Activated CD4-positive, CD25-positive, alpha-beta regulatory T cell treated with anti-CD3 and anti-CD28 coated beads, Interleukin-2, amount 50 U/mL, for 24 hours (primary cell): ENCODE data around the gene ANKFY1.
A peak's percentile ranks its signal among the peaks of the same experiment; 100 is the strongest.
"Not testable (repeated sequence)": the region's sequence is repeated elsewhere in the genome, so short reads cannot be mapped to it uniquely, and the experiment has no call there.

Experiments
- ATAC-seq, 2 donors: fragments of 150-1000 bp; cut with Tn5 transposase; one replicate each; pipeline ENCODE4 v1.10.0; 2021; ENCODE audit warnings: mild to moderate bottlenecking in 1 of 2, moderate library complexity in 1 of 2

Gene ANKFY1

DNA sequence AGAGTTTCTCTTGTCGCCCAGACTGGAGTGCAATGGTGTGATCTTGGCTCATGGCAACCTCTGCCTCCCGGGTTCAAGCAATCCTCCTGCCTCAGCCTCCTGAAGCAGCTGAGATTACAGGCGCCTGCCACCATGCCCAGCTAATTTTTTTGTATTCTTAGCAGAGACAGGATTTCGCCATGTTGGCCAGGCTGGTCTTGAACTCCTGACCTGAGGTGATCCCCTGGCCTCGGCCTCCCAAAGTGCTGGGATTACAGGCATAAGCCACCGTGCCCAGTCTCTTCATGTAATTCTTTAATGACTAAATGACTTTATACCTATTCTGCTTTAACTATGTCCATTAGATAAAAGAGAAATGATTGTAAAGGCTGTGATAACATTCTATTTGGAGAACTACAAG lies 8.5 kb downstream of the ANKFY1 start:
- ATAC-seq = not testable (repeated sequence)

DNA sequence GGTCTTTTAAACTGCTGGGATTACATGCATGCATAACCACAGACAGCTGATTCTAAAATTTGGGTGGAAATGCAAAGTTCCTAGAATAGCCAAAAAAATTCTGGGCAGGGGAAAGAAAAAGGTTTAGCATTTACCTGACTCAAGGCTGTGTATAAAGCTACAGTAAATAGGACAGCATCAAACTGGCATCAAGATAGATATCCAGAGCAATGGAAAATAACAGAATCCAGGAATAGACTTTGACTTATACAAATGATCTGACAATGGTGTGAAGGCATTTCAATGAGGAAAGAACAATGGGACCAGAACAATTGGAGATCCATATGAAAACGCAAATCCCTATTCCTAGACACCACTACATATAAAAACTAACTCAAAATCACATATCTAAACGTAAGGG lies 12.9 kb downstream of the ANKFY1 start:
- ATAC-seq = no peak

DNA sequence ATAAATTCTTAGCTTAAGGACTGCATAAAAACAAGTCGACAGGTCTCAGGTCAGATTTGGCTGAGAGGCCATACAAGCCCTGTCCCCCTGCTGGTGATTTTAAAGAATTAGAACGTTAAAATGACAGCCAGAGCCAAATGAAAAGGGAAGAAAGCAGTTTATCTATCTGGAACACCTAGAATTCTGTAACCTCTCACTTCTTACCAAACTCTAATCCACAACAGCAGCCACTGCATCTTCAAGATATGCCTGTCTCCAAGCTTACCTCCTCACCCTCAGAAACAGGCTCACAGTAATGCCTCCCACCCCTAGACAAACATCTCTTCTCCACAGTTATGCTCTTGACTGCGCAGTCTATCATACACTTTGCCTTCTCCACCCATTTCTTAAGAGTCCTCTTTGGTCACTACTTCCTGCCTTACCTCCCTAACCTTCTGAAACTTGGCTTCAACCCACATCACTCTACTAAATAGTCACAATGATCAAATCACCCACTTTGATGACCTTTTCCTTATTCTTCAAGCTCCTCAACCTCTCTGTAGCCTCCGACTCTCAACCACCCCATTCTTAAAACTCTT lies 14.2 kb downstream of the ANKFY1 start:
- no peak for ATAC-seq

DNA sequence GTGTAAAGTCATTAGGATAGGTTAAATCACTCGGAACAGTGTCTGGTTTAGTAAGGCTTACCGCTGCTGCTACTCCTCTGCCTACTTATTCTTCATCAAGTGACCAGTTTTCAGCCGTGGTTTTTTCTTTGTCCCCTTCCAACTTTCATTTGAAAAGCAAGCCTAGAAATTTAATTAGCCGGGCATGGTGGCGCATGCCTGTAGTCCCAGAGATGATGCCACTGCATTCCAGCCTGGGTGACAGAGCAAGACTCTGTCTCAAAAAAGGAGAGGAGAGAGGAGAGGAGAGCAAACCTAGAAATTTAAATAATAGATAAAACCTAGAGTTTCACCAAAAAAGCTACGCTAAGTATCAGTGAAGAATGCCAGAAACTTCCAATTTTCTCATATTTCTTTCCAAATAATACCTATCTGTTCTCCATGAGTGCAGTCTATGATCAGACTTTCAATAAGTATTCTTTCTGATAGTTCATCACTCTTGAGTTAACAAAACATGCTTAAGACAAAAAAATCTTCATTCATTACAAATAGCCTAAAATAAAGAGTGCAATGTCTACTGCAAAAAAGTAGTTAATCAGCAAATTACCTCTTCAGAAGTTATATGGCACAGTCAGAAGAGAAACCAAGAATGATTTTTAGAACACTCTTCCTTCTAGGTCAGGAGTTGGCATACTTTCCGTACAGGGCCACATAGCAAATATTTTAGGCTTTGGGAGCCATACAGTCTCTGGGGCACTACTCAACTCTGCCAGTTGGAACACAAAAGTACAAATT lies 15.1 kb downstream of the ANKFY1 start:
- no peak for ATAC-seq

DNA sequence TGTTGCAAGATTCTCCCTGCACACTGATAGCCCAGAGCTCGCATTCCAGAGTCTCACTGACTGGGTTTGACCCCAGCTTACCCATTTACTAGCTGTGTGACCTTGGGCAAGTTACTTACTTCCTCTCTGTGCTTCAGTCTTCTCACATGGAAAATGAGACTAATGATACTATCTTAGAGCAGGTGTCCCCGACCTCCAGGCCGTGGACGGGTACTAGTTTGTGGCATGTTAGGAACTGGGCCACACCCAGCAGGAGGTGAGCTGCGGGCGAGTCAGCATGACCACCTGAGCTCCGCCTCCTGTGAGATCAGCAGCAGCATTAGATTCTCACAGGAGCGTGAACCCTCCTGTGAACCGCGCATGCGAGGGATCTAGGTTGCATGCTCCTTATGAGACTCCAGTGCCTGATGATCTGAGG lies 15.8 kb downstream of the ANKFY1 start:
- peak in 1 of 2 donors; percentile 43 for ATAC-seq

DNA sequence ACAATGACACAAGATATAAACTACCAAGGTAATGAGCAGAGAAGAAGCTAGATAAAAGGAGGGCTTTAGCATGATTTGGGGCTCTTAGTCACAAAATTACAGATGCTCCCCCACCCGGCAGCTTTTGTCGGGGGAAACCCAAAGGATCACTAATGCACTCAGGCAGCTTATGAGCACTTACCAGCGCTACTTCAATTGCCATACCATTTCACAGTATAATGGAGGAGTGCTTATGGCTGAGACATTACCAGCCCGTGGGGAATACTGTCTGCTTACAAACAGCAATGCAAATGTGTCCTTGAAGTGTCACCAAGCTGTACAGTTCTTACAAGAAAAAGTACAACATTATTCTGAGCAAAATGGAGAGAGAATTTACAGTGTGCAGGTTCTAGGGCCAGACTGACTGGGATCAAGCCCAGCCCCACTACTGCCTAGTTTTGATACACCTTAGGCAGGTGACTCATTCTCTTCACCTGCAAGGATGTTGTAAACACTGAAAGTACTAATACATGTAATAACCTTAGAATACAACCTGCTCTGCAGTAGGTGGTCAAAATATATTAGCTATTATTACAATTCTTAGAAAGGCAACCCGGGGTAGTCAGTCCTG lies 16.3 kb downstream of the ANKFY1 start:
- no peak for ATAC-seq

DNA sequence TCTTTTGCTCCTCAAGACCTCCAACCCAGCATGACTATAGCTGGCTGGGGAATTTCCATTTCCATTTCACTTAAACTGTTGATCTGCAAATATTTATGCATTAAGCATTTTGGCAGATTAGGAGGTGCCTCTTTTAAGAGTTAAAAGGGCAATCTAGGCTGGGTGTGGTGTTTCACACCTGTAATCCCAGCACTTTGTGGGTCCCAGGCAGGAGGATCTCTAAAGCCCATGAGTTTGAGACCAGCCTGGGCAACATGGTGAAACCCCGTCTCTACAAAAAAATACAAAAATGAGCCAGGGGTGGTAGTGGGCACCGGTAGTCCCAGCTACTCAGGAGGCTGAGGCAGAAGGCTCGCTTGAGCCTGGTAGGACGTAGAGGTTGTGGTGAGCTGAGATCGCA lies 17.1 kb downstream of the ANKFY1 start:
- no peak for ATAC-seq

DNA sequence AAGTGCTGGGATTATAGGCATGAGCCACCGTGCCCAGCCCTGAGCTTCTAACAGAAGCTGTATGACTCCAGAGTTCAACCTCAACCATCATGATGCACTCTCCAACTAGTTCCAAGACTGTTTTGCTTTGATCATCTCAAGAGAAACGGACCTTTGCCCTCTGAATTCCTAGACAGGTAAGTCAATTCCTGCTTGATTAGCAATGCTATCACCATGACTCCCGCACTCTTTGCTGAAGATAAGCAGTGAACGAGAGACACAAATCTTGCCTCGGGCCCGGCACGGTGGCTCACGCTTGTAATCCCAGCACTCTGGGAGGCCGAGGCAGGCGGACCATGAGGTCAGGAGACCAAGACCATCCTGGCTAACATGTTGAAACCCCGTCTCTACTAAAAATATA lies 22.2 kb downstream of the ANKFY1 start:
- no peak for ATAC-seq

DNA sequence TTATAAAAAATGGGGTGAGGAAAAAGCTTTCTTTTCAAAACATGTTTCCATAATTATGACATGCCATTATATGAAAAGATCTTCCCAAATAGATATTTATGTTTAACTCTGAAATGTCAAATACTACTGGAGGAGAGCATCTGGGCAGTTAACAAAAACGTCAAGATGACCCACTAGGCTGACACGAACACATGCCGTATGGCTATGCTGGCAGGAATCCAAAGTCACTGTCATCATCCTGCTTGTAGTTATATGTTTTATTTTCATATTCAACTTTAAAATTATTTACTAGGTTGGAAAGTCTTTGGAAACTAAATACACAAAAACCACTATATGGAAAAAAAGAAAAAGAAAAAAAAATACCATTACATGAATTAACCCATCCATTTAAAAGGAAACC lies 27.3 kb downstream of the ANKFY1 start:
- no peak for ATAC-seq

DNA sequence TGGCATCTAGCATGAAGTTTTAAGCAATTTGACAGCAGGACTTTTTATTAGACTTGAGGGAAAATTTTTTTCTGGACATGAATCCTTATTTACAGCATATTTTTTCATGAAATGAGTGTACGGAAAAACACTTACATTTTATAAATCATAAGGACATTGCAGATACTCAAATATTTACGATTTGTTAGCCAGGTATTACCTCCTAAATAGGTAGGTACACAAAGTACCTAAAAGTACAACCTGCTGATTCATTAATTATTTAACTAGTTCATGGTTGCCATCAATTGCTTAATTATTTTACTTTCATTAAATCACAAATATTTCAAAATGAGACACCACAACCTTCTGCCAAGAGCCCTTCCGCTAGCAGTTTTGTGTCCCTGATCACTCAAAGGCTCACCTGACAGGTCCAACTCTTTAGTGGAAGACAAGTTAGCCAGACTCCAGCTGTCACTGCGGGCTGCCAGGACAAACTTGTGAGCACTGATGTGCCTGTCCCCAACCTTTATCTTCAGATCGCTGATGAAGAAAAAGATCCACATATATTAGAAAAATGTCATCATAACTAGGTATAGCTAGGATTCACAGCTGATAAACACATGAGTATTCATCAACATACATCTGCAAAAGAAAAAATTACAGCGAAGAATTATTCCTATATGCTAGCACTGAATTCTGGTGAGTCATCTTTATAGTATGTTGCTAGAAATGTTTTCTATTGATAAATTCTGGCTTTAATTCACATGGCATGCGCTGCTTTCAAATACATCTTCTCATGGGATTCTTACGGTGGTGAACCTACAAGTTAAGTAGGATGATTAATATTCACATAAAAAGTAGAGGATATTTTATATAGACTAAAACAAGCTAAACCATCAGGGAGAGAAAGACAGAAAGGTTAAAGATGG lies 28.2 kb downstream of the ANKFY1 start:
- ATAC-seq = no peak

DNA sequence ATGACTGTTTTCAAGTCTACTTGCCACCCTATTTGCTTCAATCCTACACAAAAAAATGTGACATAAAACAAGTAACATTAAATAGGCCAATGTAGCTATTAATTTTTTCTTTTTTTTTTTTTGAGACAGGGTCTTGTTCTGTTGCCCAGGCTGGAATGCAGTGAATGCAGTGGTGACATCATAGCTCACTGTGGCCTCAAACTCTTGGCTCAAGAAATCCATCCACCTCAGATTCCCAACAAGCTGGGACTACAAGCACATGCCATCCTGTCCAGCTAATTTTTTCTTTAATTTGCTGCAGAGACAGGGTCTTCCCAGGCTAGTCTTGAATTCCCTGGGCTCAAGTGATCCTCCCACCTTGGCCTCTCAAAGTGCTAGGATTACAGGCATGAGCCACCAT lies 29.4 kb downstream of the ANKFY1 start:
- ATAC-seq = no peak

DNA sequence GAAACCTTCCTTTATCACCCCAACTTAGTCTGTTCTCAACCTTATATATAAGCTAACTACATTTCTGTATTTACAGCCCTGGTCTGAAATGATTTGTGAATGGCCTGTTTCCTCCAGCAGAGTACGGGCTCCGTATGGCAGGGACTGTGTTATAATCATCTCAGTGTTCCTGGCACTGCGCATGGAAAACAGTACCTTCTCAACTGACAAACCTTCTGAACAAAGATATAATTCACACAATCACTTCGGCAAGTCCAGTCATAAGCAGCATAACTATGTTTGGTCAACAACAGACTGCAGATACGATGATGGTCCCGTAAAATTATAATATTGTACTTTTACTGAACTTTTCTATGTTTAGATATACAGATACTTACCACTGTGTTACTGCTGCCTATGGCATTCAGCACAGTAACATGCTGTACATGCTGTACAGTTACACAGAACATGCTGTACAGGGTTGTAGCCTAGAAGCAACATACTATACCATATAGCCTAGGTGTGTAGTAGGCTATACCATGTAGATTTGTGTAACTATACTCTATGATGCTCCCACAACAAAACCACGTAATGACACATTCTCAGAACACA lies 30.0 kb downstream of the ANKFY1 start:
- ATAC-seq = no peak

DNA sequence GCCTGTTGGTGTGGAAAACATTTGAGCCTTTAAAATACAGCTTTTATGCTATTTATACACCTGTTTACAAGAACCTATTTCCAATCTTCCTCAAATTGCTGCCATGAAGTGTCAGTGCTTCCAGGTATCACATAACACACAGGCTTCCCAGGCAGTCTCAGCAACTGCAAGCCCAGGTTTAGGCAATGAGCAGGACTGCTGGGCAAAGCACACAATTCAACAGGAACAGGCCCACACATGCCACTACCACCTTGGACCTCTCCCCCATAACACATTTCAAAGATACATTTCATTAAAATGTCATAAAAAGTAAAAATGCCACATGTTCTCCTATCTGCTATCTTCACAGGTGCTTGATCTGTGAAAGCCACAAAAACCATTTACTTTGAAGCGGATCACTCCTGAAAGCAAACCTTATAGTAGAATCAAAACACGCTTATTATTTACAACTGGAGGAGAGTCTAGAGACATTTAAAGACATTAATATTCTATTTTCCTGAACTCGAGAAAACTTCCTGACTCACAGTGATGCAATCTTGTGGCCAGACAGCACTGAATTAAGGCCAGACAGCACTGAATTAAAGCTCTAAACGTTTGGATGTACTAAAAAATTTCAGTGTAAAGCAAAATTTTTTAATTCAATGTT lies 31.5 kb downstream of the ANKFY1 start:
- peak in 1 of 2 donors; percentile 25 for ATAC-seq

DNA sequence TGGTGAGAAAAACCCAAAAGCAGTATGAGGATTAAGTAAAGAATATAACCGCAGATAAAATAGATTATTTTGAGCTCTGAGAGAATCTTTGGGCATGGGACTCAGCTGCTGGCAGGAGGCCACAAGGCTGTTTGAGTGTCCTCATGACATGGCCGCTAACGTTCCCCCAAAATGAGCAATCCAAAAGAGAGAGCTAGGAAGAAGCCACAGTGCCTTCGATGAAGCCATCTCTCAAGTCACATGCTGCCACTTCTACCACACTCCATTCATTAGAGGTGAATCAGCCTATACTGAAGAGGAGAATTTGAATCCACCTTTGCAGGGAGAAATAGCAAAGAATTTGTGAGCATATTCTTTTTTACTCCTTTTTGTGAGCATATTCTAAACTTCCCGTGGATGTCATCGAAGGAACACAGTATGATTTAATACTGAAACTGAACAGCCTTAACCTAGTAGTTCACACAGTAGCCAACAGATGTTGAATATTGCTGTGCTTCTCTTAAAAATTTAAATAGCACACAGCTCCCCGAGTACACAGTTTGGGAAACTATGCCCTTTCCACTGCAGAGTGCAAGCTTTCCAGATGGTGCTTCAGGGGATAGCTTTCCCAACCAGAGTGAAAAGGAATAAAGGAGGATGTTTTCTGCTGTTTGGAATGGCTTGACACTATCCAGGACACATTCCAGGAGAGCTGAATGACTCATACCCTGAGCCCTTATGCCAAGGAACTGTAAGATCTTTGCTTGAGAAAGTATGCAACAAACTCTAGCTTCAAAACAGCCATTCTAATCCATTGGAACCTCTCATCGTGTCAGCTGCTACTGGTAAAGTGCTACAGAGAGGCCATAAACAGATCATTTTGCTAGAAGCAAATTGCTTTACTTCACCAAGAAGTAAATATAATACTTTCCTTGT lies 33.9 kb downstream of the ANKFY1 start:
- ATAC-seq = no peak

DNA sequence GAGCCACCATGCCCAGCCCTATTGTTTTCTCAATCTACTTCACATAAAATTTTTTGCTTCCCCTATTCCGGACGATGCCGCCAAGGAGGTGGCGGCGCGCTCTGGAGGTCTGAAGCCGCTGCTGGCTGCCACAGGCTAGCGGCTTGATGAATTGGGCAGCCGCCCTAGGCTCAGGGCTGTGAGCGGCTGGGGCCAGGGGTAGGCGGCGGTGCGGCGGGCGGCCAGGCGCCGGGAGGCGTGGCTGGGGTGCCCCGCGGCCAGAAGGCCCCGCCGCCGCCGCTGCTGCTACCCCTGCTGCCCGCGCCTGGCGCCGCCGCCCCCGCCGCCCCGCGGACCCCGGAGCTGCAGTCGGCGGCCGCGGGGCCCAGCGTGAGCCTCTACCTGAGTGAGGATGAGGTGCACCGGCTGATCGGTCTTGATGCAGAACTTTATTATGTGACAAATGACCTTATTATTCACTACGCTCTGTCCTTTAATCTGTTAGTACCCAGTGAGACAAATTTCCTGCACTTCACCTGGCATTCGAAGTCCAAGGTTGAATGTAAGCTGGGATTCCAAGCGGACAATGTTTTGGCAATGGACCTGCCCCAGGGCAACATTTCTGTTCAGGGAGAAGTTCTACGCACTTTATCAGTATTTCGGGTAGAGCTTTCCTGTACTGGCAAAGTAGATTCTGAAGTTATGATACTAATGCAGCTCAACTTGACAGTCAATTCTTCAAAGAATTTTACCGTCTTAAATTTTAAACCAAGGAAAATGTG lies 41.7 kb downstream of the ANKFY1 start:
- ATAC-seq = no peak

DNA sequence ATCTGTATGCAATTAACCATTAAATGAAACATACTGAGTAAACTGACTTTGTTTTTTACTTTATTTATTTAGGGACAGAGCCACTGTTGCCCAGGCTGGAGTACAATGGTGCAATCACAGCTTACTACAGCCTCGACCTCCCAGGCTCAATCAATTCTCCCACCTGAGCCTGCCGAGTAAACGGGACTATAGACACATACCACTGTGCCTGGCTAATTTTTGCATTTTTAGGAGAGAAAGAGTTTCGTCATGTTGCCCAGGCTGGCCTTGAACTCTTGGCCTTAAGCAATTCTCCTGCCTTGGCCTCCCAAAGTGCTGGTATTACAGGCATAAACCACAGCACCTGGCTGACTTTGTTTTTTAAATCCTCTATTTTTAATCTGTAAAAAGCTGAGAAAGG lies 42.6 kb downstream of the ANKFY1 start:
- no peak for ATAC-seq

DNA sequence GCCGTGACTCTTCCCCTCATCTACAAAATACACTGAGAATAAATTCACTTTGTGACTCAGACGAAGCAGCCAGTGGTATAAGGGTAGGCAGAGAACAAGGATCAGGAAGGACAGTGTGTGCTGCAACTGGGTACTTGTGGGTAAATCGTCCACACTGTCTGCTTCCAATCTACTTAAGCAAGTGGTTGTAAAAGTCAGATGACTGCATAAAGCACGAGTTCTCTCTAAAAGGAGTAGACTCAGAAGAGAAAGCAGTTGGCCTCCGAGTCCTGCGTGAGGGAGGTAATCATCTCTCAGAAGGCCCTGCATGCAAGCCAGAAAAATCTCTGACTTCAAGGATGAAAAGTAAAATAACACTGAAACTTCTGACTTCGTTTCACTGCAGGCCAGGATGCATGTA lies 43.1 kb downstream of the ANKFY1 start:
- ATAC-seq = no peak

DNA sequence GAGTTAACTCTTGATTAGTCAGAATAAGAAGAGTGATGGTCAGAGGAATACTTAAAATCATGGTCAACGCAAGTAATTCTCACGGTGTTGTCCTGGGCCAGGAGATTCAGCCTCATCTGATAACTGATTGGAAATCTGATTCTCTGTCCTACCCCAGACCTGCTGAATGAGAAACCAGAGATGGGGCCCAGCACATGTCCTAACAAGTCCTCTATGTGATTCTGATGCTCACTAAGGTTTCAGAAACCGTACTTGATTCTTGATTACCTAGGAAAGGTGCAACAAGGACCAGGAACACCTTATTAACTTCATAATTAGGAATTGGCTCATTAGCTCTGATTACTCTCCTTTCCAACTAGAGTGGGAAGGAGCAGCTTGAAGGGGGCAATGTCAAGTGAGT lies 44.5 kb downstream of the ANKFY1 start:
- ATAC-seq = no peak

DNA sequence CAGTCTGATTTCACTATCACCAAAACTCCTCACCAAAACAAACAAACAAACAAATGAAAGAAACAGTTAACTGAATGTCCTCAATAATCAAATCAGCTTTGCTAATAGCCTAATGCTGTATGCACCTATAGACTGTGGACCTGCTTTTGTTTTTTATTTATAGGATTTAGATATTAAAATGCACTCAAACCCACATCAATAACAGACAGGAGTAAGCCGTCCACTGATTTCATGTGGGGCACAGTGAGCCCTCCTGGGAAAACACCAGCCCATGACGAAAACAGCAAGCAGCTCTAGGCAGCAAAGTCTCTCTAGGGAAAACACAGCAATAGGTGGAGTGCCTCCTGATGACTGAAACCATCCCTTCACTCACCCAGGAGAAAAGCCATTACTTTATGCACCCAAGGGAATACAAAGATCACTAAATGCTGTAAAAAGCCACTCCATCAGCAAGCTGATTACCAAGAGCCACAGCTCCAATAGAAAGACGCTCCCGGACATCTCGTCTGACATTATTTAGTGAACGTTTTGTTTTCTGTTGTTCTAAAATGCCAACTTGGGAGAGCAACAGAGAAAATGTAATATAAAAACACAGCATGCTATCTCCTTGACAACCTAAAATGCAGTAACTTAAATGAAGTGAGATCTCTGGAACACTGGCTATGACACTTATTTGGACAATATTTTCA lies 47.8 kb downstream of the ANKFY1 start:
- ATAC-seq = no peak

DNA sequence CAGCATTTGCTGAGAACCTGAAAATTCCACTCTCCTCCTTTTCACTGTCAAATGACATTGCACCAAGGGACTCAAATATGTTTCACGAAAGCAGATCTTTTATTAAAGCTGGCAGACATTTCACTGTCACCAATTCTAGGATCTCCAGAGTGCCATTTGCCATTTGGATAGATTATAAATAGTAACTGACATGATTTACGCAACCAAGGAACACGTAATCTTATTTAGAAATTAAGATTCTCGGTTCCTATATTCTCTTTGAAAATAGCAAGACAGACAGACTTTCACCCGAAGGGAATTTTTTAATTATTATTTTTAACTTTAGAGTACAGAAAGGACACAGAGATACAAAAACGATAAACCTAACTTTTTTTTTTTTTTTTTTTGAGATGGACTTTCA lies 49.6 kb downstream of the ANKFY1 start:
- ATAC-seq = no peak
